Endothelial cell of umbilical vein (primary cell): ENCODE measurements around the gene TXK. TPM values are rescaled to one million over a fixed set of nuclear protein-coding genes. Genes with fewer than 3 reads are reported as not detected.

Source experiments
- BruUV-seq: library from RNA; stranded (reverse); fragments of 400-500 nt; replicated peaks from 2 replicates; lab custom pipeline; 2021; lab: Mats Ljungman, UMichigan
- CTCF ChIA-PET: fragments of 300-600, 350-600 bp; sonication (Branson Sonifier 250); formaldehyde crosslinking; loops from one replicate; lab custom pipeline; 2021; ENCODE audit warnings: antibody characterized with exemption, inconsistent platforms; lab: Charles Lee
- POLR2A ChIA-PET: fragments of 300-600, 350-600 bp; sonication (Branson Sonifier 250); formaldehyde crosslinking; loops from one replicate; lab custom pipeline; 2021; ENCODE audit warnings: antibody characterized with exemption, inconsistent platforms; lab: Charles Lee
- DNase-seq: peaks from one replicate; pipeline ENCODE4 v3.0.0-alpha.2; 2011; ENCODE audit warnings: low read depth, low spot score
- FAIRE-seq: peaks from 2 replicates; lab custom pipeline; 2011; peaks lifted over from hg19 to GRCh38; lab: Jason Lieb, UNC
- H2AFZ ChIP-seq: 2 replicates; pipeline ENCODE4 v1.6.0; 2012; ENCODE audit warnings: low read depth, low read length, control low read depth, inconsistent platforms
- H3K27ac ChIP-seq: 2 replicates; pipeline ENCODE4 v1.5.1; 2011; ENCODE audit warnings: low read depth, mild to moderate bottlenecking, control low read depth, low read length, moderate library complexity; ENCODE audit not compliant: insufficient read depth
- H3K27me3 ChIP-seq, 2 experiments: 2 replicates each; pipeline versions ENCODE4 v1.6.0 to v1.6.1; 2011; ENCODE audit warnings: low read length in 2 of 2, mixed read lengths in 1 of 2; ENCODE audit not compliant: control insufficient read depth in 2 of 2, insufficient read depth in 2 of 2
- H3K36me3 ChIP-seq, 2 experiments: 2 replicates in 1 of 2; 3 replicates in 1 of 2; pipeline ENCODE4 v1.5.1; 2011; ENCODE audit warnings: low read length in 2 of 2, mild to moderate bottlenecking in 1 of 2, moderate library complexity in 1 of 2; ENCODE audit not compliant: control insufficient read depth in 2 of 2, insufficient read depth in 2 of 2; ENCODE audit errors: extremely low read depth in 1 of 2
- H3K4me1 ChIP-seq: 3 replicates; pipeline ENCODE4 v1.5.1; 2011; ENCODE audit warnings: mild to moderate bottlenecking, low read length; ENCODE audit not compliant: control insufficient read depth, insufficient read depth; ENCODE audit errors: extremely low read depth
- H3K4me2 ChIP-seq: 2 replicates; pipeline ENCODE4 v1.6.1; 2011; ENCODE audit warnings: low read length, control low read depth, mixed read lengths; ENCODE audit not compliant: insufficient read depth
- H3K4me3 ChIP-seq, 3 experiments: fragments of 200-600 bp in 1 of 3; sonication (generic), shearing (Covaris generic) in 1 of 3; replicated peaks in 1 of 3; 2 replicates each; pipeline ENCODE4 v1.5.1; 2011 to 2016; ENCODE audit warnings: control low read depth in 3 of 3, low read length in 3 of 3, mild to moderate bottlenecking in 2 of 3, inconsistent platforms in 1 of 3, low read depth in 1 of 3, moderate library complexity in 1 of 3; ENCODE audit not compliant: insufficient read depth in 1 of 3
- H3K79me2 ChIP-seq: 2 replicates; pipeline ENCODE4 v1.6.0; 2012; ENCODE audit warnings: low read length, inconsistent platforms; ENCODE audit not compliant: control insufficient read depth, insufficient read depth
- H3K9ac ChIP-seq: replicated peaks from 2 replicates; pipeline ENCODE3; 2011; ENCODE audit warnings: low read length, control low read depth; ENCODE audit not compliant: insufficient read depth; ENCODE audit errors: extremely low read depth
- H3K9me1 ChIP-seq: replicated peaks from 3 replicates; pipeline ENCODE4 v1.6.0; 2011; ENCODE audit warnings: mild to moderate bottlenecking, low read length; ENCODE audit not compliant: control insufficient read depth, insufficient read depth; ENCODE audit errors: extremely low read depth
- H3K9me3 ChIP-seq: replicated peaks from 2 replicates; pipeline ENCODE4 v1.5.1; 2012; ENCODE audit warnings: low read length, inconsistent platforms; ENCODE audit not compliant: control insufficient read depth, insufficient read depth
- H4K20me1 ChIP-seq: replicated peaks from 2 replicates; pipeline ENCODE3; 2011; ENCODE audit warnings: mild to moderate bottlenecking, low read length; ENCODE audit not compliant: control insufficient read depth, insufficient read depth; ENCODE audit errors: extremely low read depth
- CTCF ChIP-seq, 2 donors: IDR thresholded peaks; 1 replicate in 1 of 2; 2 replicates in 1 of 2; pipeline ENCODE4 v1.5.1; 2011; ENCODE audit warnings: low read length in 2 of 2, mild to moderate bottlenecking in 2 of 2, moderate library complexity in 2 of 2, control low read depth in 1 of 2, inconsistent platforms in 1 of 2, low read depth in 1 of 2; ENCODE audit not compliant: insufficient read depth in 1 of 2; ENCODE audit errors: extremely low read depth in 1 of 2
- EZH2 ChIP-seq: IDR thresholded peaks from 2 replicates; pipeline ENCODE4 v1.6.1; 2012; ENCODE audit warnings: borderline replicate concordance, low read depth, mild to moderate bottlenecking, moderate library complexity, low read length, inconsistent platforms; ENCODE audit not compliant: severe bottlenecking
- FOS ChIP-seq: IDR thresholded peaks from 2 replicates; pipeline ENCODE4 v1.6.1; 2011; ENCODE audit warnings: mild to moderate bottlenecking, low read length, moderate library complexity, borderline replicate concordance; ENCODE audit not compliant: insufficient read depth
- GATA2 ChIP-seq: IDR thresholded peaks from 2 replicates; pipeline ENCODE4 v1.7.0; 2011; ENCODE audit warnings: low read depth, mild to moderate bottlenecking, moderate library complexity, mixed read lengths, low read length; ENCODE audit not compliant: insufficient read length, insufficient read depth
- JUN ChIP-seq: IDR thresholded peaks from 2 replicates; pipeline ENCODE4 v1.6.1; 2011; ENCODE audit warnings: borderline replicate concordance, low read depth; ENCODE audit not compliant: insufficient read length, insufficient read depth
- MAX ChIP-seq: IDR thresholded peaks from 2 replicates; pipeline ENCODE4 v1.6.1; 2011; ENCODE audit not compliant: insufficient read depth, insufficient read length
- MYC ChIP-seq: IDR thresholded peaks from one replicate; pipeline ENCODE4 v1.6.1; 2011; ENCODE audit warnings: mild to moderate bottlenecking, low read depth, low read length
- POLR2A ChIP-seq: IDR thresholded peaks from 2 replicates; pipeline ENCODE4 v1.6.1; 2012; ENCODE audit warnings: low read depth, mild to moderate bottlenecking, control low read depth, low read length
- POLR2AphosphoS5 ChIP-seq: IDR thresholded peaks from 2 replicates; pipeline ENCODE4 v1.6.1; 2012; ENCODE audit warnings: low read depth, mild to moderate bottlenecking, control low read depth, low read length, moderate library complexity; ENCODE audit not compliant: insufficient read depth
- dilution Hi-C: fragments of 300-500 bp; cut with MboI; formaldehyde crosslinking; loops from one replicate; pipeline ENCODE4 v1.15.0; 2019; ENCODE audit warnings: low sequenced_read_pairs; ENCODE audit not compliant: extremely low pct_ligation_motif_present
- intact Hi-C: fragments of 100-400 bp; cut with micrococcal nuclease; formaldehyde crosslinking; loops from one replicate; pipeline ENCODE4 v1.10.0; 2022
- polyA plus RNA-seq, 4 experiments: library from polyadenylated mRNA; depleted of rRNA in 3 of 4; stranded (reverse) in 3 of 4; unstranded in 1 of 4; fragments of >200 nt; gene quantifications; 2 replicates each; pipeline versions ENCODE4 v1.2.1 to v1.2.3, GENCODE V29; 2011 to 2012; ENCODE audit warnings: missing spikeins in 1 of 4
- total RNA-seq: library from RNA; stranded (reverse); gene quantifications from 2 replicates; pipeline ENCODE4 v1.2.3, GENCODE V29; 2021

Gene TXK
- total and polyA plus RNA-seq, 2 donors (not counting 3 experiments of a cell fraction or from before 2014, with no cell fraction given): 0.26 to 0.97 TPM

- TF ChIP-seq MAX (no peak), GATA2 (no peak), POLR2AphosphoS5 (no peak)
- Histone ChIP-seq H3K4me1 (peaks cover 12% of the 10 kb centered on the region), H4K20me1 (no peaks in the 10 kb centered on the region), H2AFZ (no peak overlapping the region), H3K27me3 (no peaks in the 10 kb centered on the region), H3K4me3 (no peak overlapping the region), H3K27ac (no peak overlapping the region), H3K79me2 (no peaks in the 10 kb centered on the region), H3K9me3 (no peaks in the 10 kb centered on the region), H3K9ac (no peak overlapping the region), H3K9me1 (no peaks in the 10 kb centered on the region), H3K36me3 (no peaks in the 10 kb centered on the region), H3K4me2 (no peak overlapping the region)
- ChIA-PET CTCF (interaction anchor here (1.6 to 4.0 kb wide), 4 partner anchors 10 to 136 kb away, joined by 5 to 58 read pairs (median 13); no protein-coding TSS in a partner anchor), POLR2A (no interaction called here)
- DNase-seq: no peak
- no peak for FAIRE-seq
- dilution Hi-C loops (no loop called here), intact Hi-C loops (no loop called here)
- no TSS peak for BruUV-seq
Measured at GRCh38 chr4:48138511-48138910, 4.5 kb upstream of the TXK start.

- no peak overlapping the region for H3K9ac ChIP-seq
- intact Hi-C loops: no loop called here
- FAIRE-seq (no peak), DNase-seq (no peak)
- H4K20me1 ChIP-seq: no peaks in the 10 kb centered on the region
- no peaks in the 10 kb centered on the region for H3K36me3 ChIP-seq
- TF ChIP-seq POLR2A (no peak), CTCF (IDR thresholded peaks at IDR 0.05; ENCODE audit: extremely low read depth in 1 of 2, insufficient read depth in 1 of 2, low read depth in 1 of 2, low read length in 2 of 2) (no peak), EZH2 (no peak), FOS (no peak), MYC (no peak), POLR2AphosphoS5 (no peak), GATA2 (no peak), JUN (no peak), MAX (no peak)
- H3K4me3 ChIP-seq: no peak overlapping the region
- H3K4me2 ChIP-seq: no peak overlapping the region
- H3K4me1 ChIP-seq: peaks cover 12% of the 10 kb centered on the region
- dilution Hi-C loops: no loop called here
- H2AFZ ChIP-seq: no peak overlapping the region
- no peaks in the 10 kb centered on the region for H3K27me3 ChIP-seq
- no peaks in the 10 kb centered on the region for H3K9me3 ChIP-seq
- POLR2A ChIA-PET: no interaction called here
- CTCF ChIA-PET: interaction anchor here (2.3 to 4.0 kb wide), 3 partner anchors 10 to 104 kb away, joined by 10 to 58 read pairs (median 16); no protein-coding TSS in a partner anchor
- H3K9me1 ChIP-seq: no peaks in the 10 kb centered on the region
- BruUV-seq: no TSS peak
- no peaks in the 10 kb centered on the region for H3K79me2 ChIP-seq
- no peak overlapping the region for H3K27ac ChIP-seq
Measured at GRCh38 chr4:48137846-48138245, 3.8 kb upstream of the TXK start.
